LNCaP clone FGC (cell line): ENCODE results near the gene TNS4.

ENCODE experiments used
- DNase-seq: peaks from one replicate; pipeline ENCODE4 v3.0.0-alpha.2; 2011; ENCODE audit warnings: low read depth
- H3K4me3 ChIP-seq: 2 replicates; pipeline ENCODE4 v1.5.1; 2011; ENCODE audit warnings: mild to moderate bottlenecking, low read depth, low read length, control low read depth
- TF ChIP-seq, protein P1 (sequence below): IDR thresholded peaks from 2 replicates; pipeline ENCODE4 v1.5.1; 2012; ENCODE audit warnings: mild to moderate bottlenecking; ENCODE audit not compliant: control insufficient read depth, insufficient read depth; ENCODE audit errors: extremely low read depth

TNS4 gene

DNA sequence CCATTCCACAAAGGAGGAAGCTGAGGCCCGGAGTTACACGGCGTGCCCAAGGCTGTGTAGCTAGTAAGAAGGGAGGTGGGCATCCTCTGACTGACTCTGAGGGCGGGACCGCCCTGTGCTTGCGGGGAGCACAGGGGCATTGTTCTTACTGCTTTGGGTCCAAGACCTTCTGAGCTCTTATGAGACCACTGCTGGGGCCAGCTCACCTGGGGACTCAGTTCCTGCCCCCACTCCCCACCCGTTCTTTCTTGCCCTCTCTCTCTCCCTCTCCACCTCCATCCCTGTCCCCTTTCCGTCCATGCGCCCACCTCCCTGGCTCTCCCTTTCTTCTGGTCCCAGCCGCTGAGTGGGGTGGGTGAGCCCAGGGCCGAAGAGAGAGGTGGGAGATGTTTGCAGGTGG is 44.2 kb upstream of the TNS4 start:
- no peak overlapping the region for H3K4me3 ChIP-seq
- DNase-seq = no peak
- TF ChIP-seq, protein P1, sequence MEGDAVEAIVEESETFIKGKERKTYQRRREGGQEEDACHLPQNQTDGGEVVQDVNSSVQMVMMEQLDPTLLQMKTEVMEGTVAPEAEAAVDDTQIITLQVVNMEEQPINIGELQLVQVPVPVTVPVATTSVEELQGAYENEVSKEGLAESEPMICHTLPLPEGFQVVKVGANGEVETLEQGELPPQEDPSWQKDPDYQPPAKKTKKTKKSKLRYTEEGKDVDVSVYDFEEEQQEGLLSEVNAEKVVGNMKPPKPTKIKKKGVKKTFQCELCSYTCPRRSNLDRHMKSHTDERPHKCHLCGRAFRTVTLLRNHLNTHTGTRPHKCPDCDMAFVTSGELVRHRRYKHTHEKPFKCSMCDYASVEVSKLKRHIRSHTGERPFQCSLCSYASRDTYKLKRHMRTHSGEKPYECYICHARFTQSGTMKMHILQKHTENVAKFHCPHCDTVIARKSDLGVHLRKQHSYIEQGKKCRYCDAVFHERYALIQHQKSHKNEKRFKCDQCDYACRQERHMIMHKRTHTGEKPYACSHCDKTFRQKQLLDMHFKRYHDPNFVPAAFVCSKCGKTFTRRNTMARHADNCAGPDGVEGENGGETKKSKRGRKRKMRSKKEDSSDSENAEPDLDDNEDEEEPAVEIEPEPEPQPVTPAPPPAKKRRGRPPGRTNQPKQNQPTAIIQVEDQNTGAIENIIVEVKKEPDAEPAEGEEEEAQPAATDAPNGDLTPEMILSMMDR = no peak

DNA sequence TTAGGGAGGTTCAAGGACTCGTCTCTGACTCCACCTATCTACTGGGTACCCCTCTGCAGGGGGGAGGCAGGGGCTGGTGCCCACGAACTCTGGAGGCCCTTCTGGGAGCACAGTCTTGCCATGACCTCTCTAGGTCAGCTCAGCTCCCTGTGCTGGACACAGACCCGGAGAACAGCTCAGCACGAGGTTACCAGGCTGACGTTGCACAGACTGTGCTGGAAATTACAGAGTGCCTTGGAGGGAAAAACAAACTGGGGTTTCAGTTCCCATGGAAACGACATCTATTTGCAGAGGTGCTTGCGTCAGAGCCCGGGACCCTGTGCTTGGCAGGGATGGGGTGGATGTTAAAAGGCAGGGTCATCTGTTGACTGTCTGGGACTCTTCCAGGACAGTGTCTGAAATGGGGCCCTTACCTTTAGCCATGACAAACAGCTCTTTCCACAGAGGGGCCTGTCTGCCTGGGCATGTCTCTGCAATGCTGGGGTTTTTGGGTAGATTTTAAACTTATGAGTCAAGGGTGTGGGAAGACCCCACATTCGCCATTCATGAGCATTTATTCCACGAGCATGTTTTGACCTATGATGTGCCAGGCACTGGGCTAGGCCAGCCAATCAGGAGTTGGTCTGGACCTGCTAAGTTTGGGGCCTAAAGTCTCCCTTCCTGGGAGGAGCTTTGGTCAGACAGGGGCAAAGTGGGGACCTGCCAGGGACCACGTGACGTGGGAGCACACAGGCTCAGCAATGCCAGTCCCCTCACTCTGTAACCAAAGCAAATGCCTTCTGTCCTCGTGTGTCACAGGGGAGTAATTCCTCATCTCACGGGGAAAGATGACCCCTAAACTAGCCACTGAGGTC is 41.4 kb upstream of the TNS4 start:
- TF ChIP-seq, protein P1 = no peak
- DNase-seq = no peak
- H3K4me3 ChIP-seq = no peak overlapping the region

DNA sequence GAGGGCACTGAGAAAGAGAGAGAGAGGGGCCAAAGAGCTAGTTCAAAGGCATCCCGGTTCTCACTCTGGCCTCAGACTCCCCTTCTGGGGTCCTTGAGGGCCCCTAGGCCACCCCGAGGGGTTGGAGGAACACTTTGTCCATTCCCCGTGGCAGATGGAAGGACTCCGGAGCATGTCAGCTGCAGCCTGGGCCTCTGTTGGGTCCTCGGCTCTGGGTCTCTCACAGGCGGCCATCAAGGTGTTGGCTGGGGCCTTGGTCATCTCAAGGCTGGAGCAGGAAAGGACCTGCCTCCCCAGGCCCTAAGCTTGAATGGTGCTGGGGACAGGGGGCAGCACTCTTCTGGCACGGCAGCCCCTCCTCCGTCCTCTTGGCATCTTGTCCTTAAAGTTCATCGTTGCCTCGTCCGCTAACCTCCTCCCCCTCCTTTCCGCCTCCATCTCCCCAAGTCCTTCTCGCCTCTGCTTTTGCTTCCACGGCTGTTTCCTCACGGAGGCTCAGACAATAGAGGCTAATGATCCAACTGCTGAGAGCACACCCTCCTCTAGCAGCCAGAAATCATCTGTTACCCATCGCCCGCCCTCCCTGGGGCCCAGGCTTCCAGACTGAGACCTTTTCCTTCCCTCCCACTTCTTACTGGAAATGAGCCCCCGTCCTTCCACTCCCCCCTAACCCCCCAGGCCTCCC is 40.6 kb upstream of the TNS4 start:
- TF ChIP-seq, protein P1 = no peak
- DNase-seq = no peak

DNA sequence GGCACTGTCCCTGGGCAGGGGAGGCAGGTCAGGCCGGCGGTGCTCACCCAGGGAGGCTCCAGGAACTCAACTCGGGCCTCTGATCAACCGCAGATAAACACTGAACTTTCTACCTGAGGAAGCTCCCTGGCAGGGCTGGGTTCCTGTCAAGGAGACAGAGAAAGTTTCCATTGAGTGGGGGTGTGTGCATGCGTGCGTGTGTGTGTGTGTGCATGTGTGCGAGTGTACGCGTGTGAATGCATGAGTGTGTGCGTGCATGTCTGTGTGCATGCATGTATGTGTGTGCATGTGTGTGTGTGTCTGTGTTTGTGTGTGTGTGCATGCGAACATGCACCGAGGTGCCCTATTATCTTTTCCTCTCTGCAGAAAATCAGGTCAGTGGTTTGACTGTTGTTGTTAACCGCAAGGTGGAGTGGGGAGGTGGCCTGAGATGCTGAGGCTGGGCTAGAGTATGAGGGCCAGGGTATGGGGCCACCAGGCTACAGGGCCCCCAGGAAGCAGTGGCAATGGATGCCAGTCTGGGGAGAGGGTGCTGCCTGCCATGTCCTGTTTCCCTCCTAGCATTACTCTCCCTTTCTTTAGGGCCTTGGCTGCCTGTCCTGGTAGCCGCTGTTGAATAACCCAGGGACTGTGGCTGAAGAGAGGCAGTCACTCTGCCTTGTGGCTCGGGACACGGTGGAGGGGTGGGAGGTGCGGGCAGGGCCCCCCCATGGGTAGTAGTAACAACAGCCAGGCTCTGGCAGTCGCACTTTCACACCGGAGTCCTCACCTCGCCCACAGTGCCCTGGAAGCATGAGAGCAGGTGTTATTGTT is 39.8 kb upstream of the TNS4 start:
- TF ChIP-seq, protein P1 = no peak
- H3K4me3 ChIP-seq = no peak overlapping the region
- DNase-seq = no peak

More for the DNA sequence above, 40.6 kb upstream of the TNS4 start:
- H3K4me3 ChIP-seq = no peak overlapping the region

DNA sequence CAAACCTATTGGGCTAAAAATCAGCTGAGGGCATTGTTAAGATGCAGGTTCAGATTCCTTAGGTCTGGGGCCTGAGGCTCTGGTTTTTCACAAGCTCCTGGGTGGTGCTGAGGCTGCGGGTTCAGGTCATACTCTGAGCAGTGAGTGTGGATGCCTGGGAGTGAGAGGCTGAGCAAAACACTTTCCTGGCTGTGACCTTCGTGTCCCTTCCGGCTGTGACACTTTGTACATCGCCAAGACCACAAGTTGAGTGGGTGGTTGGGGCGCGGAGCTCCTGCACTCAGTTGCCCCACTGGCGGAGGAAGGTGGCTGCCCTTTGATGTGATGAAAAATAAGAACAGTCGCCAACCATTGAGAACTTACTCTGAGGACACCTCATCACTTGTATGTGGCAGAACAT is 39.0 kb upstream of the TNS4 start:
- DNase-seq = no peak
- H3K4me3 ChIP-seq = no peak overlapping the region
- TF ChIP-seq, protein P1 = no peak

DNA sequence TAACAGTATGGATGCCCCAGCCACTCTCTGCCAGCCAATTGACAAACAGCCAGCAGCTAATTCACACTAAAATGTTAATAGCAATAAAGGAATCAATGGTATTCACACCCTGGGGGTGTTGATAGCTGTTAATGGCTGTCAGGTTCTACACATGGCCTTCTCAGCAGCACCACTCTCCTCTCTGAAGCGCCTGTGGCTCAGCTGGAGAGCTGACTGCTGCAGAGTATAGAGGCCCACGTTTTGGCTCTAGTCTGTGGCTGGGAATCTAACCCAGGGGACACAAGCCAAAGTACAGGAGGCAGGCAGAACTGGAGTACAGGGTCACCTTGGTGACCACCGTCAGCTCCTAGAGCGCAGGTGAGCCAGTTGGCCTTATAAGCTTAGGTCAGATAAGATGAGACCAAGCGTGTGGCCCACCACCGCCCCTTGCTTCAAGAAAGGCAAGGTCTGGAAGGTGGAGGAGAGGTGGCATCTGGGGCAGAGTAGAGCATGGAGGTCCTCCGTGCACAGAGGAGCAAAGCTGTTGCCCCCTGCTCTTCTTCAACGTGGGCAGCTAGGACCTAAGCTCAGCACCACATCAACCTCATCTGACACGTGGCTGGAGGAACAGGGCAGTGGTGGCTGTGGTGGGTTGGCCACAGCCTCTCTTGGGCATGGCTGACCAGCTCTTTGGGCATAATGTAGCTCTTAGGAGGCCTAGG is 38.4 kb upstream of the TNS4 start:
- TF ChIP-seq, protein P1 = no peak
- no peak overlapping the region for H3K4me3 ChIP-seq
- DNase-seq = no peak
